22Rv1 (cell line): ENCODE results near the gene SPTLC2.

Source experiments
- ZFX ChIP-seq: fragments of 450-650 bp; IDR thresholded peaks from 2 replicates; pipeline ENCODE4 v1.6.1; 2017; ENCODE audit warnings: antibody characterized with exemption, borderline replicate concordance
- TF ChIP-seq, protein P1 (sequence below): fragments of 450-650 bp; IDR thresholded peaks from 2 replicates; pipeline ENCODE4 v1.5.1; 2017; ENCODE audit warnings: mild to moderate bottlenecking

DNA sequence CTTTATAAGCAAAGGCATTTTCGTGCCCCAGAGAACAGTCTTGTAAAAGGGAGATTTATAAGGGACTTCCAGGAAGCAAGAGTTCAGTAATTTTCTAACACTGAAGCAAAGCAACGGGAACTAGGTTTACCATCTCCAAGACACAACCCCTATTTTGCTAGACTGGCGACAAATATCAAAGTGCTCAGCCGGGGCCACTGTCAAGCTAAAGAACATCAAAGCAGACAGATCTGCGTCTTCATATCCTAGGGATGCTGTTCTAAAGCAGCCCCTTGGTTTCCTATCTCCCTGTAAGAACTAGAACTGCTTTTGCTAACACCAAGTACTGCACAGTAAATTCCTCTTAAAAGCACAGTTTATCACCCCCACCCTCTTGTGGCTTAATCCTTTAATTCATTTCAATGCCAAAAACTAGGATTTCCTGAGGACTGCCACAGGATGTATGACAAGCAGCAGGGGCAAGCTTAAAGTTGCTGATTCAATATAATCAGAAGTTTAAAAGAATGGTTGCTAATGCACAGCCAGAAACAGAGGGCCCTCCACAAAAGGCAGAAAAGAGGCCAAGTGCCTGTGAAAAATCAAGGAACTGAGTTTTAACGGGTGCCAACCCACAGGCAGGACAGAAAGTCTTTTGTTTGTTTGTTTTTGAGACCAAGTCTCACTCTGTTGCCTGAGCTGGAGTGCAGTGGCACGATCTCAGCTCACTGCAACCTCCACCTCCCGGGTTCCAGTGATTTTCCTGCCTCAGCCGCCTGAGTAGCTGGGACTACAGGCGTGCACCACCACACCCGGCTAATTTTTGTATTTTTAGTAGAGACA is 73.8 kb downstream of the SPTLC2 start:
- TF ChIP-seq, protein P1, sequence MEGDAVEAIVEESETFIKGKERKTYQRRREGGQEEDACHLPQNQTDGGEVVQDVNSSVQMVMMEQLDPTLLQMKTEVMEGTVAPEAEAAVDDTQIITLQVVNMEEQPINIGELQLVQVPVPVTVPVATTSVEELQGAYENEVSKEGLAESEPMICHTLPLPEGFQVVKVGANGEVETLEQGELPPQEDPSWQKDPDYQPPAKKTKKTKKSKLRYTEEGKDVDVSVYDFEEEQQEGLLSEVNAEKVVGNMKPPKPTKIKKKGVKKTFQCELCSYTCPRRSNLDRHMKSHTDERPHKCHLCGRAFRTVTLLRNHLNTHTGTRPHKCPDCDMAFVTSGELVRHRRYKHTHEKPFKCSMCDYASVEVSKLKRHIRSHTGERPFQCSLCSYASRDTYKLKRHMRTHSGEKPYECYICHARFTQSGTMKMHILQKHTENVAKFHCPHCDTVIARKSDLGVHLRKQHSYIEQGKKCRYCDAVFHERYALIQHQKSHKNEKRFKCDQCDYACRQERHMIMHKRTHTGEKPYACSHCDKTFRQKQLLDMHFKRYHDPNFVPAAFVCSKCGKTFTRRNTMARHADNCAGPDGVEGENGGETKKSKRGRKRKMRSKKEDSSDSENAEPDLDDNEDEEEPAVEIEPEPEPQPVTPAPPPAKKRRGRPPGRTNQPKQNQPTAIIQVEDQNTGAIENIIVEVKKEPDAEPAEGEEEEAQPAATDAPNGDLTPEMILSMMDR: no peak
- no peak for TF ChIP-seq ZFX
